Mucosa of rectum (tissue), 2 donors: Measurements from ENCODE around the gene CLEC12A.
"Not testable (repeated sequence)": the region's sequence is repeated elsewhere in the genome, so short reads cannot be mapped to it uniquely, and the experiment has no call there.

Source experiments
- H3K27ac ChIP-seq, 2 donors: one replicate each; pipeline ENCODE4 v1.7.0; 2013; ENCODE audit warnings: inconsistent platforms in 2 of 2, low read depth in 2 of 2, low read length in 2 of 2
- H3K27me3 ChIP-seq, 2 donors: one replicate each; pipeline ENCODE4 v1.7.0; 2013; ENCODE audit warnings: low read length in 2 of 2; ENCODE audit not compliant: control insufficient read depth in 2 of 2, insufficient read depth in 2 of 2
- H3K36me3 ChIP-seq, 2 donors: one replicate each; pipeline ENCODE4 v1.7.0; 2013; ENCODE audit warnings: low read length in 2 of 2; ENCODE audit not compliant: control insufficient read depth in 2 of 2, insufficient read depth in 2 of 2
- H3K4me1 ChIP-seq, 2 donors: one replicate each; pipeline ENCODE4 v1.7.0; 2013; ENCODE audit warnings: low read length in 2 of 2, mild to moderate bottlenecking in 1 of 2; ENCODE audit not compliant: control insufficient read depth in 2 of 2, insufficient read depth in 2 of 2
- H3K4me3 ChIP-seq, 2 donors: one replicate each; pipeline ENCODE4 v1.7.0; 2013; ENCODE audit warnings: low read length in 2 of 2
- H3K9ac ChIP-seq, 2 donors: one replicate each; pipeline ENCODE4 v1.7.0; 2013; ENCODE audit warnings: low read length in 2 of 2, low read depth in 1 of 2, mild to moderate bottlenecking in 1 of 2
- H3K9me3 ChIP-seq, 2 donors: one replicate each; pipeline ENCODE4 v1.7.0; 2013; ENCODE audit warnings: low read length in 2 of 2; ENCODE audit not compliant: control insufficient read depth in 2 of 2
- donor health status: healthy.
- donor health status: Normal muscosa, but diverticular disease.

The CLEC12A gene

DNA sequence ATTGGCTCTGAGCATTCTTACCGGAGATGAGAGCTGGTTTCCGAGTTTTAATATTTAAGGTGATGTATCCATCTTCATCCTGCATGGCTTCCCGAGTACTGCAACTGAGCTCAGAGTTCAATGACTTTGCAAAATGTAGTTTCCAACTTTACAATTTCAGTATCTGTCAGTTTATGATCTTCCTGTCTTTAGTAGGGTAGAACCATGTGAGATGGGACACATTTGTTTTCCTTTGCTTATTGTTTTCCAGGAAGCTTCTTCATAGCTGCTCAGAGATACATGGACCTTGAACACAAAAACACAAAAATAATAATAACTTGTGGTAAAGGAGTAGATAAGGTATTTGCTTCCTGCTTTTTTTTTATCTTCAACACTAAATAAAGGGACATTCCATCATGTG is 27.8 kb downstream of the CLEC12A start, which contains the start of gene CLEC1B:
CLEC1B (minus strand) TSS at position 106 of the 400 bp plus-strand sequence; CDS start at position 85, 21 bp downstream.
- Histone ChIP-seq H3K9me3 (no peaks in the 10 kb centered on the region), H3K4me3 (no peak within 1 kb of the TSS), H3K27me3 (no peaks in the 10 kb centered on the region), H3K27ac (no peak within 1 kb of the TSS), H3K4me1 (no peaks in the 10 kb centered on the region), H3K36me3 (no peaks in the 10 kb centered on the region), H3K9ac (no peak within 1 kb of the TSS)

DNA sequence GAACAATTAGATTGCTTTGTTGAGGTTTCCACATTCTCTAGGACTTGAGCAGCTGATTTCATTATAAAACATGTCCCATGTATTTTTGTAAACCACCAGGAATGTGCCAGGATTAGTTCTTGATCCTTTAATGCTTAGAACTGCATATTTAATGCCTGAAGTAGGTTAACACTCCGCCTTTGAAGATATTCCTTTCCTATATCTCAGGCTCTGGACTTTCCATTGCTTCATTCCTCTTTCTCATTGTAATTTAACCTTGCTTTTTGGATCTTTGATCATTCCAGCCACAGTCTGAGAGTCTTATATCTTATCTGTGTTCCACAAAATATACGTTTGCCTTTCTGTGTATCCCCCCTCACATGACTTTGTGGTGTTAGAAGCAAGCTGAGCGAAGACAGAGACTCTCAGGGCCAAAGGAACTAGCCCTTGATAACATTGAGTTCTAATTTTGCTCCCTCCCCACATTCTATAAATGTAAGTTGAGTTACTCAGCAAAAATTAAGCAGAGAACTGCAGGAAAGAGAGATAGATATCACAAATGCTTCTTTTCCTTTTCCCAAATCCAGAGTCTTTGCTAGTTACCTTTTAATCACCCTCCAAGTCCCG is 30.1 kb downstream of the CLEC12A start:
- no peaks in the 10 kb centered on the region for H3K27me3 ChIP-seq
- no peak overlapping the region for H3K4me3 ChIP-seq
- H3K36me3 ChIP-seq, result no peaks in the 10 kb centered on the region
- no peak overlapping the region for H3K27ac ChIP-seq
- no peaks in the 10 kb centered on the region for H3K4me1 ChIP-seq
- H3K9me3 ChIP-seq, result no peaks in the 10 kb centered on the region
- H3K9ac ChIP-seq, result no peak overlapping the region

DNA sequence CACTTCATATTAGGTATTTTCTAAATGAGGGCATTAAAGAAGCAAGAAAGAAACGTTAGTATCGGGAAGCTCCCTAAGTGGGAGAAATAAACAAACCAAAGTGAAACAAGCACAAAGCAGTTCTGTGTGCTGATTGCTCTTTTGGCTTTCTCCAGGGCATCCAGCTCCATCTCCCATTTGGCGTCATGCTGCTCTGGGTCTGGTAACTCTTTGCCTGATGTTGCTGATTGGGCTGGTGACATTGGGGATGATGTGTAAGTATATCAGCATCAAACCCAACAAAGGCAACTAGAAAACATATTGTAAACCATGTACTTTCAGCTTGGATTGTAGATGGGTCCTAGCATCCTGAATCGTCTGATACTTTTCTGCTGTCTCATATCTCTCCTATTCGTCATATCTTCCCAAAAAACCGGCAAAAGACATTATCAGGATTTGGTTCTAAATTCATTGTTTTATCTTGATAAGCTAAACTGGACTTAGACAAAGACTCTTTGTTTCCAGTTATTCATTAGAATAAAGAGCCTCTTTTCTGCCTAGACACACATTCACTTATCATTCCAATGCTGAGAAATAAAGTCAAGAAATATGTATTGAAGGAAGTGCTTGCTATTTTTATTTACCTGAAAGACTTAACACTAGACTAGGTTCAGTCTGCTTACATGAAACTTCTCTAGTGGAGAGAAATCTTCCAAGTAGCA is 41.6 kb downstream of the CLEC12A start:
- Histone ChIP-seq H3K27me3 (peaks cover 0 to 2% of the 10 kb centered on the region in 2 donors), H3K9me3 (no peaks in the 10 kb centered on the region), H3K27ac (no peak overlapping the region), H3K4me1 (no peaks in the 10 kb centered on the region), H3K36me3 (no peaks in the 10 kb centered on the region), H3K4me3 (no peak overlapping the region), H3K9ac (no peak overlapping the region)

- no peaks in the 10 kb centered on the region for H3K27me3 ChIP-seq
- no peak overlapping the region for H3K4me3 ChIP-seq
- no peaks in the 10 kb centered on the region for H3K9me3 ChIP-seq
- no peaks in the 10 kb centered on the region for H3K36me3 ChIP-seq
- no peak overlapping the region for H3K9ac ChIP-seq
- no peak overlapping the region for H3K27ac ChIP-seq
- H3K4me1 ChIP-seq, result no peaks in the 10 kb centered on the region
Observed at GRCh38 chr12:10015450-10015849, 44.2 kb downstream of the CLEC12A start.

DNA sequence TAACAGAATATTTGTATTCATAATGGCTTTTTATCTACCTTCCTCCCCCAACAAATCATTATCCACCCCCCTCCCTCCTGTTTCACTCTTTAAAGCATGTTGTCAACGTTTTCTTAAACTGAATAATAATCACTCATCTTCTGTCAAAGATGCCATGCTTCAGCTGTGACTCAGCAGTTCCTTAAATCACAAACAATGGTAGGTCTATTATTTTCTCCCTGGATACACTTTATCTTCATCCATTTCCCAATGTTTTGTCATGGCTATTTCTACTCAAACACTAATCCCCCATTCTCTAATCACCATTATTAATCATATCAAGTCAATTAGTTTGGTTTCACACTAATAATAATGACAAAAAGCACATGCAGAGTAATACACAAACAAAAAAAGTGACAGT is 45.7 kb downstream of the CLEC12A start:
- Histone ChIP-seq H3K4me1 (no peaks in the 10 kb centered on the region), H3K27ac (no peak overlapping the region), H3K27me3 (no peaks in the 10 kb centered on the region), H3K9ac (no peak overlapping the region), H3K36me3 (no peaks in the 10 kb centered on the region), H3K4me3 (no peak overlapping the region), H3K9me3 (no peaks in the 10 kb centered on the region)

GRCh38 chr12:10018386-10018785 is 47.2 kb downstream of the CLEC12A start:
- H3K4me1 ChIP-seq, result no peaks in the 10 kb centered on the region
- no peaks in the 10 kb centered on the region for H3K9me3 ChIP-seq
- H3K4me3 ChIP-seq, result no peak overlapping the region
- H3K36me3 ChIP-seq, result no peaks in the 10 kb centered on the region
- no peak overlapping the region for H3K27ac ChIP-seq
- H3K9ac ChIP-seq, result no peak overlapping the region
- H3K27me3 ChIP-seq, result no peaks in the 10 kb centered on the region

GRCh38 chr12:10021342-10021741 is 50.1 kb downstream of the CLEC12A start:
- no peaks in the 10 kb centered on the region for H3K4me1 ChIP-seq
- no peaks in the 10 kb centered on the region for H3K36me3 ChIP-seq
- no peak overlapping the region for H3K9ac ChIP-seq
- no peak overlapping the region for H3K27ac ChIP-seq
- no peaks in the 10 kb centered on the region for H3K9me3 ChIP-seq
- H3K4me3 ChIP-seq, result no peak overlapping the region
- no peaks in the 10 kb centered on the region for H3K27me3 ChIP-seq

DNA sequence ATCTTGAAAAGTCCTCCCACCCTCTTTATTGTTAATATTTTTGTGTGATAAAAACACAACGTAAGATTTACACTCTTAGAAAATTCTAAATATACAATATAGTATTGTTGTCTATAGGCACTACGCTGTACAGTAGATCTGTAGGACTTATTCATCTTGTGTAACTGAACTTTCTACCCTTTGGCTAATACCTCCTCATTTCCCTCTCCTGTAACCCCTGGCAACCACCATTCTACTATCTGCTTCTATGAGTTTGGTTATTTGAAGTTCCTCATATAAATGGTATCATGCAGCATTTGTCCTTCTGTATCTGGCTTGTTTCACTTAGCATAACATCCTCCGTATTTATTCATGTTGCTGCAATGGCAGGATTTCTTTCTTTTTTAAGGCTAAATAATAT is 54.0 kb downstream of the CLEC12A start:
- no peak overlapping the region for H3K9ac ChIP-seq
- no peaks in the 10 kb centered on the region for H3K27me3 ChIP-seq
- H3K27ac ChIP-seq, result no peak overlapping the region
- no peaks in the 10 kb centered on the region for H3K9me3 ChIP-seq
- H3K36me3 ChIP-seq, result no peaks in the 10 kb centered on the region
- no peaks in the 10 kb centered on the region for H3K4me1 ChIP-seq
- H3K4me3 ChIP-seq, result no peak overlapping the region

- not testable (repeated sequence) for H3K27ac ChIP-seq, H3K9me3 ChIP-seq, H3K36me3 ChIP-seq, H3K4me1 ChIP-seq, H3K9ac ChIP-seq, H3K27me3 ChIP-seq, H3K4me3 ChIP-seq
Observed at GRCh38 chr12:10026666-10027065, 55.5 kb downstream of the CLEC12A start.

- Histone ChIP-seq H3K9ac (no peak overlapping the region), H3K27me3 (no peaks in the 10 kb centered on the region), H3K4me3 (no peak overlapping the region), H3K9me3 (no peaks in the 10 kb centered on the region), H3K27ac (no peak overlapping the region), H3K36me3 (no peaks in the 10 kb centered on the region), H3K4me1 (no peaks in the 10 kb centered on the region)
Observed at GRCh38 chr12:10027311-10027710, 56.1 kb downstream of the CLEC12A start.
